ENCODE results near the gene ZC3H6. TPM values are rescaled to one million over a fixed set of nuclear protein-coding genes. Genes with fewer than 3 reads are reported as not detected.
"Not testable (repeated sequence)": the region's sequence is repeated elsewhere in the genome, so short reads cannot be mapped to it uniquely, and the experiment has no call there.

Gene ZC3H6
- total RNA-seq, 1 experiment from 2014 or later: 4.3 TPM

DNA sequence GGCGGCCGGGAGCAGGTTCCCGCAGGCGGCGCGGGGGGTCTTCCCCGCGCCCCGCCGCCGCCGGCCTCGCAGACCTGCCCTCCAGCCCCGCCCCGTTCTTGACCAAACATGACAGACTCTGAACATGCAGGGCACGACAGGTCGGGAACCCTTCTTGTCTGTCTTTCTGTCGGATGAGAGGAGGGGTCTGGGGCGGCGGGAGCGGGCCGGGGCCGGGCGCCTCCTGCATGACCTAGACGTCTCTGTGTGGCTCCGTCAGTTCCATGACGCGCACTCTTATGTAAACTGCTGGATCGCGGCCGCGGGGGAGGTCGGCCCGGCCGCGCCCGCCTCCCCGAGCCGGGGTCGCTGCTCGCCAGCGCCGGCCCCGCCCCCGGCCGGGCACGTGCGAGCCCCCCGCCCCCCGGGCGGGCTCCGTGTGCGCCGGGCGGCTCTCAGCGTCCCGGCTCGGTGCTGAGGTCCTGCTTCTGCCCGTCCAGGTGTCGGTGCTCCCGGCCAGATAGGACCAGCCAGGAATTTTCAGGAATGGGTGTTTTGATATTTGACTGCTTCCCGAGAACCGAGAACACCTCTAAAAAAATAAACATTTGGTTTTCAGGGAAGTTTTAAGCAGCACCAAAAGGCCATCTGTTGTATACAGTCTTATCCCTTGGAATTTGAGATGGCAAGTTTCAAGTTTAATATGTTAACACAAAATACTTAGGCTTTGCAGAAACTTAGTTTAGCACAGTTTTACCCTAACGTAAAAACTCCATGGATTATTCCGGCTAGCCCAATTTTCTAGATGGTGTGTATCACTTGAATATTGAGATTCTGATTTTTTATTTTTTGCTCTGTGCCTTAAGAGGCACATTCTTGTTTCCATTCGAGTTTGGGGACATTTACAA is 733 bp downstream of the ZC3H6 start:
- DNase-seq (ENCODE audit: low read depth): peak; percentile 88

DNA sequence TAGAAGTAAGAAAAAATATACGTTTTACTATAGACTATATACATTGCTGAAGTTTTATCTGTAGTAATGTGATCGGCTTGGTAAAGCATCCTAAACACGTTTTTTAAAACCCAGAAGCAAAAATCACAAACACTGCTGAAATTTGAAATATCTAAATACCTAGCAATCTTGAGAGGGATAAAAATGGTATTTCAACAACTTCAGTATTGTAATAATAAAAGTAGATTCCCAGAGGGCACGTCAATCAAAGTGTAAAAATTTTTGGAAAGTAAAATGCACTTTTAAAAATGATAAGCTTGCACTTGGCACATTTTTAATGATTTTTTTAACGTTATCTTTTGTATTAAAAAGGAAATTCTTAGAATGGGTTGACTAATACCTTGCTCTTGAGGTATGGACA is 1.6 kb downstream of the ZC3H6 start:
- no peak for DNase-seq (ENCODE audit: low read depth)

- no peak for DNase-seq (ENCODE audit: low read depth)
These were observed 2.3 kb downstream of the ZC3H6 start for GRCh38 chr2:112277596-112278220.

DNA sequence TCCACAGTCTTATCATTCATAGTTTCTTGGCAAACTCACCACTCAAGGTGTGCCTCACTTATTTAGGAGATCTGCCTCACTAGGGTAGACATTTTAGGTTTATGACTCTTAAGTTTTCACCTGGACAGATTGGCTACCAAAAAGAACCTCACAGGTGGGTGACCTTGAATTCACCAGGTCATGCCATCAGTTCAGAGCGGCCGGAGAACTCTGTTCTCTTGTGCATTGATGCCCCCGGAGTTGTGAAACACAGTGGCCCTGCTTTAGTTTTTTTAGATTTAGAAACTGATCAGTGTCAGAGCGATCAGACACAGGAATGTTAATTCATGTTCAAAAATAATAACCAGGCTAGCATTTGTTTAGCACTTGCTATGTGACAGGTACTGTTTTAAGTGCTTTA is 6.7 kb downstream of the ZC3H6 start:
- not testable (repeated sequence) for DNase-seq (ENCODE audit: low read depth)

DNA sequence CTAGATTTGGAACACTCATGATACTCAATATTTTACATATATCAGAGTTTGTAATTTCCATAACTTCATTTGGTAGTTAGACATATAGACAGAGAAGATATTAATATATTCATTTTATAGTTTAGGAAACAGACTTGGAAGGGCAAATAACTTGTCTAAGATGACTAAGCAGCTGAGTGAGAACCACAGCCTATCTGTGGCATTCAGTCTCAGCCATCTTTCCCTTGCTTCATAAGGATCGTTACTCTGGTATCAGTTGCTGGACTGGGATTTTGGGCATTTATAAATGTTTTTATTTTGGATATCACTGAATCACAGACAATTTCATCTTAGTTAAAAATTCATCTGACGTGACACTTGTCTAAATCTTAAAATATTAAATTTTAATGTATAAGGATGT is 8.1 kb downstream of the ZC3H6 start:
- DNase-seq (ENCODE audit: low read depth): peak; percentile 11

GRCh38 chr2:112290088-112290487 is 14.7 kb downstream of the ZC3H6 start:
- no peak for DNase-seq (ENCODE audit: low read depth)

GRCh38 chr2:112290648-112291047 is 15.3 kb downstream of the ZC3H6 start:
- DNase-seq (ENCODE audit: low read depth): no peak

- DNase-seq (ENCODE audit: low read depth): no peak
These were observed 18.4 kb downstream of the ZC3H6 start for GRCh38 chr2:112293636-112294401.

- DNase-seq (ENCODE audit: low read depth): no peak
These were observed 20.1 kb downstream of the ZC3H6 start for GRCh38 chr2:112295407-112296078.

- no peak for DNase-seq (ENCODE audit: low read depth)
These were observed 21.0 kb downstream of the ZC3H6 start for GRCh38 chr2:112296407-112296806.

DNA sequence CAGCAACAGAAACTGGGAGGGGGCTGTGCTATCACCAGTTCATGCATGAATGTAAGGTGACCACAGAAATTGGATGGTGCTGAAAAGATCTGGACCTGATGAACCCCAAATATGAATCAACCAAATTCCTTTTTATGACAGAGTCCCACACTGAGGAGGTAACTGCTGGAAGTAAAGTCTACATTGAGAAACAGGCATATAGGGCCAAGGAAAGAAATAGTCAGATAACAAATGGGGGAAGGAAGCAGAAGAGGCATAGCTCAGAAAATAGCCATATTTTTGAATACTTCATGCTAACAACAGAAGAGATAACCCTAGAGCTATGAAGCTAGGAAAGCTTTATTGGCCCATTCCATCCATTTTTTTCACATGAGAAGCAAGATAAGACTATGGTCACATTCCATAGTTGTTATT is 25.8 kb downstream of the ZC3H6 start:
- DNase-seq (ENCODE audit: low read depth): no peak

DNA sequence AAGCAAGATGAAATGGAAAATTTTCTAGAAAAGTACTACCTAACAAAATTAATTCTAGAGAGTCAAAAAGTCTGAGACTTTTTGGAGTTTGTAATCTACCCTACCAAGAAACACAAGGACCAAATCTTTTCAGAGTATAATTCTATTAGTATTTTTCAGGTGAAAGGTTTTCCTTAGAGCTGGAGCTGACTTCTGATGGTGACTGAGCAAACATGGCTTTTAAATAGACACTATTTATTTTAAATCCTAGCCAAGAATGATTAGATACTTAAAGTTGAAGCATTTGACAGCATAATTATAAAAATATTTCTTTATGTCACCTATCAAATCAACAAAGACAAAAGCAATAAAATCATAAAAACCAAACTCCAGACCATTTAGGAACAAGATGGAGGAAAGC is 26.6 kb downstream of the ZC3H6 start:
- DNase-seq (ENCODE audit: low read depth): no peak

DNA sequence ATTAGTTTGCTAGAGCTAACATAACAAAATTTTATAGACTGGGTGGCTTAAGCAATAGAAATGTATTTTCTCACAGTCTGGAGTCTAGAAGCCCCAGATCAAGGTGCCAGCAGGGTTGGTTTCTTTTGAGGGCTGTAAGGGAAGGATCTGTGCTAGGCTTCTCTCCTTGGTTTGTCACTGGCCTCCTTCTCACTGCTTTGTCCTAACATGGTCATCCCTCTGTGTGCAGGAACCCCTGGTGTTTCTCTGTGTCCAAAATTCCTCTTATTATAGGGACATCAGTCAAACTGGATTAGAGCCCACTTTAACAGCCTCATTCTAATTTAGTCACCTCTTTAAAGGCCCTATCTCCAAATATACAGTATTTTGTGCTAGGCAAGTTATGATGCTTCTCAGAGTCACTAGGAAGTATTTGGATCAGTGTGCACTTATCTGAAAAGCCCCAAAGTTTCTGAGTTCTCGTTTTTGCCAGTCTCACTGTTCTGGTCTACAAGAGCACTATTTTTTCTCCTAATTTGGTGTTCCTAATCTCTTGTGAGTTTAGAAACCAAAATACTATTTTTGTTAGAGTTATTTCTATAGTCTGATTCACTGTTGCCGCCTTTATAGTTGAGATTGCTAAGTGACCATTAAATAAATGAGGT is 29.0 kb downstream of the ZC3H6 start:
- DNase-seq (ENCODE audit: low read depth): no peak

DNA sequence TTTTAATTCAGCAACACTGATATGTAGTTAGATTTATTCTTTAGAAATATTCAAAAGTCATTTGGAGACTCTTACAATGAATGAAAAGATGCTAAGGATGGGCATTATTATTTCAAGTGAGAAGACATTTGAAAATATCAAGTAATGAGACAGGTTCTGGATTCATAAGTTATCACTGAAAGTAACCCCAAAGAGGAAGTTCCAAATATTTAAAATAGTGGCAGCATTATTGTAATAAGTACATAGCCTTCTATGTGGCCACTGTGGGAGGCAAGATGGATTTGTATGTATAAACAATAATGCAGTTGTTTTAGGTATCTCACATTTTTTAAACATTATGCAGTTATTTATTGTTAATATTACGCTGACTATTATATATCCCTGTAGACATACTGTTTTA is 29.7 kb downstream of the ZC3H6 start:
- no peak for DNase-seq (ENCODE audit: low read depth)

GRCh38 chr2:112310906-112311305 is 35.5 kb downstream of the ZC3H6 start:
- no peak for DNase-seq (ENCODE audit: low read depth)

- no peak for DNase-seq (ENCODE audit: low read depth)
These were observed 36.5 kb downstream of the ZC3H6 start for GRCh38 chr2:112311932-112312331.

GRCh38 chr2:112312821-112313220 is 37.4 kb downstream of the ZC3H6 start:
- DNase-seq (ENCODE audit: low read depth): no peak

GRCh38 chr2:112314856-112315255 is 39.5 kb downstream of the ZC3H6 start:
- DNase-seq (ENCODE audit: low read depth): no peak

GRCh38 chr2:112317303-112318158 is 42.1 kb downstream of the ZC3H6 start:
- no peak for DNase-seq (ENCODE audit: low read depth)

GRCh38 chr2:112318515-112318914 is 43.1 kb downstream of the ZC3H6 start:
- no peak for DNase-seq (ENCODE audit: low read depth)
